ENCODE measurements around the gene SPDYE2.
"Not testable (repeated sequence)": the region's sequence is repeated elsewhere in the genome, so short reads cannot be mapped to it uniquely, and the experiment has no call there.

The SPDYE2 gene

GRCh38 chr7:102542083-102542482 lies 8.9 kb upstream of the SPDYE2 start:
- not testable (repeated sequence) for DNase-seq

- DNase-seq, result not testable (repeated sequence)
Observed at GRCh38 chr7:102542771-102543170, 8.3 kb upstream of the SPDYE2 start.

GRCh38 chr7:102543596-102543995 lies 7.4 kb upstream of the SPDYE2 start, which contains the start of gene UPK3BL2:
Gene UPK3BL2 (minus strand): TSS chr7:102543696. CDS start chr7:102543636, 60 bp downstream.
- not testable (repeated sequence) for DNase-seq

GRCh38 chr7:102544372-102544771 lies 6.7 kb upstream of the SPDYE2 start:
- DNase-seq, result not testable (repeated sequence)

- DNase-seq, result not testable (repeated sequence)
Observed at GRCh38 chr7:102545288-102545687, 5.7 kb upstream of the SPDYE2 start.

- not testable (repeated sequence) for DNase-seq
Observed at GRCh38 chr7:102546353-102546752, 4.7 kb upstream of the SPDYE2 start.

GRCh38 chr7:102568620-102569019 lies 17.6 kb downstream of the SPDYE2 start:
- DNase-seq, result not testable (repeated sequence)

- DNase-seq, result not testable (repeated sequence)
Observed at GRCh38 chr7:102572261-102573239, 21.5 kb downstream of the SPDYE2 start, which contains the start of gene POLR2J3. Gene POLR2J3 (minus strand): TSS chr7:102572583. CDS start chr7:102572521, 62 bp downstream.

GRCh38 chr7:102574607-102575006 lies 23.6 kb downstream of the SPDYE2 start:
- DNase-seq, result not testable (repeated sequence)

- DNase-seq, result not testable (repeated sequence)
Observed at GRCh38 chr7:102576363-102576762, 25.3 kb downstream of the SPDYE2 start.

- DNase-seq, result not testable (repeated sequence)
Observed at GRCh38 chr7:102577315-102578240, 26.6 kb downstream of the SPDYE2 start.

GRCh38 chr7:102578486-102578885 lies 27.5 kb downstream of the SPDYE2 start:
- not testable (repeated sequence) for DNase-seq

- not testable (repeated sequence) for DNase-seq
Observed at GRCh38 chr7:102581722-102582121, 30.7 kb downstream of the SPDYE2 start.

GRCh38 chr7:102583495-102583894 lies 32.5 kb downstream of the SPDYE2 start:
- not testable (repeated sequence) for DNase-seq

GRCh38 chr7:102589857-102590256 lies 38.8 kb downstream of the SPDYE2 start:
- not testable (repeated sequence) for DNase-seq

- DNase-seq, result not testable (repeated sequence)
Observed at GRCh38 chr7:102592477-102593019, 41.5 kb downstream of the SPDYE2 start.

- not testable (repeated sequence) for DNase-seq
Observed at GRCh38 chr7:102593637-102594334, 42.8 kb downstream of the SPDYE2 start.

GRCh38 chr7:102596036-102596435 lies 45.0 kb downstream of the SPDYE2 start:
- not testable (repeated sequence) for DNase-seq

GRCh38 chr7:102599699-102600098 lies 48.7 kb downstream of the SPDYE2 start:
- DNase-seq, result not testable (repeated sequence)

- not testable (repeated sequence) for DNase-seq
Observed at GRCh38 chr7:102602317-102602716, 51.3 kb downstream of the SPDYE2 start.

- DNase-seq, result not testable (repeated sequence)
Observed at GRCh38 chr7:102604431-102605145, 53.6 kb downstream of the SPDYE2 start.
